Liver (tissue), 9 donors: ENCODE measurements around the gene NME8. TPM values are rescaled to one million over a fixed set of nuclear protein-coding genes. Genes with fewer than 3 reads are reported as not detected.

Source experiments
- DNase-seq: peaks from one replicate; pipeline ENCODE4 v3.0.0-alpha.2; 2017; ENCODE audit warnings: low spot score
- H3K27ac ChIP-seq, 2 donors: one replicate each; pipeline ENCODE4 v1.7.0; 2013; ENCODE audit warnings: inconsistent platforms in 2 of 2, low read length in 2 of 2, control low read depth in 1 of 2, low read depth in 1 of 2, mild to moderate bottlenecking in 1 of 2
- H3K27me3 ChIP-seq, 4 donors: one replicate each; pipeline versions ENCODE4 v1.6.1 to v1.7.0; 2013; ENCODE audit warnings: low read length in 3 of 4, inconsistent platforms in 1 of 4, mild to moderate bottlenecking in 1 of 4, moderate library complexity in 1 of 4; ENCODE audit not compliant: control insufficient read depth in 4 of 4, insufficient read depth in 4 of 4
- H3K36me3 ChIP-seq, 4 donors: one replicate each; pipeline versions ENCODE4 v1.6.1 to v1.7.0; 2013; ENCODE audit warnings: low read length in 3 of 4, mild to moderate bottlenecking in 3 of 4, low read depth in 1 of 4, moderate library complexity in 1 of 4; ENCODE audit not compliant: control insufficient read depth in 4 of 4, insufficient read depth in 3 of 4
- H3K4me1 ChIP-seq, 4 donors: one replicate each; pipeline versions ENCODE4 v1.6.1 to v1.7.0; 2013; ENCODE audit warnings: low read length in 3 of 4, mild to moderate bottlenecking in 3 of 4, moderate library complexity in 1 of 4; ENCODE audit not compliant: control insufficient read depth in 4 of 4, insufficient read depth in 4 of 4
- H3K4me3 ChIP-seq, 3 donors: one replicate each; pipeline versions ENCODE4 v1.6.1 to v1.7.0; 2013; ENCODE audit warnings: low read length in 3 of 3, control low read depth in 1 of 3, low read depth in 1 of 3, mild to moderate bottlenecking in 1 of 3
- H3K9ac ChIP-seq, 2 donors: one replicate each; pipeline ENCODE4 v1.7.0; 2013; ENCODE audit warnings: low read length in 2 of 2, mild to moderate bottlenecking in 2 of 2, moderate library complexity in 2 of 2, control low read depth in 1 of 2, low read depth in 1 of 2
- H3K9me3 ChIP-seq, 4 donors: one replicate each; pipeline versions ENCODE4 v1.6.1 to v1.7.0; 2013; ENCODE audit warnings: low read length in 3 of 4; ENCODE audit not compliant: control insufficient read depth in 4 of 4
- ATF3 ChIP-seq: IDR thresholded peaks from 2 replicates; pipeline ENCODE4 v1.6.1; 2016; ENCODE audit warnings: antibody characterized with exemption
- EGR1 ChIP-seq, 2 donors: IDR thresholded peaks; 2 replicates each; pipeline ENCODE4 v1.6.1; 2016 to 2018; ENCODE audit warnings: antibody characterized with exemption in 2 of 2, low read depth in 2 of 2
- FOXA1 ChIP-seq: IDR thresholded peaks from 2 replicates; pipeline ENCODE4 v1.6.1; 2016; ENCODE audit warnings: antibody characterized with exemption
- FOXA2 ChIP-seq: IDR thresholded peaks from 2 replicates; pipeline ENCODE4 v1.6.1; 2016; ENCODE audit warnings: antibody characterized with exemption
- GABPA ChIP-seq, 2 donors: IDR thresholded peaks in 1 of 2; conservative IDR thresholded peaks in 1 of 2; 2 replicates each; pipeline ENCODE4 v1.6.1; 2016; ENCODE audit warnings: antibody characterized with exemption in 2 of 2, mild to moderate bottlenecking in 1 of 2, moderate library complexity in 1 of 2
- HNF4A ChIP-seq, 2 donors: conservative IDR thresholded peaks; 2 replicates each; pipeline ENCODE4 v1.6.1; 2016; ENCODE audit warnings: antibody characterized with exemption in 2 of 2, mild to moderate bottlenecking in 2 of 2
- HNF4G ChIP-seq: IDR thresholded peaks from 2 replicates; pipeline ENCODE4 v1.6.1; 2016; ENCODE audit warnings: antibody characterized with exemption
- JUND ChIP-seq, 2 donors: IDR thresholded peaks; 2 replicates each; pipeline ENCODE4 v1.6.1; 2016; ENCODE audit warnings: antibody characterized with exemption in 2 of 2
- RAD21 ChIP-seq, 2 donors: IDR thresholded peaks; 2 replicates each; pipeline ENCODE4 v1.6.1; 2016; ENCODE audit warnings: antibody characterized with exemption in 2 of 2, mild to moderate bottlenecking in 2 of 2
- REST ChIP-seq: IDR thresholded peaks from 2 replicates; pipeline ENCODE4 v1.6.1; 2016; ENCODE audit warnings: antibody characterized with exemption, mild to moderate bottlenecking
- RXRA ChIP-seq, 2 donors: IDR thresholded peaks; 2 replicates each; pipeline ENCODE4 v1.6.1; 2017 to 2018; ENCODE audit warnings: antibody characterized with exemption in 2 of 2, mild to moderate bottlenecking in 1 of 2
- SP1 ChIP-seq: IDR thresholded peaks from 2 replicates; pipeline ENCODE4 v1.6.1; 2018; ENCODE audit warnings: antibody characterized with exemption, mild to moderate bottlenecking
- TAF1 ChIP-seq: conservative IDR thresholded peaks from 2 replicates; pipeline ENCODE4 v1.6.1; 2016; ENCODE audit warnings: antibody characterized with exemption, mild to moderate bottlenecking
- YY1 ChIP-seq: IDR thresholded peaks from 2 replicates; pipeline ENCODE4 v1.6.1; 2016; ENCODE audit warnings: antibody characterized with exemption, mild to moderate bottlenecking
- WGBS: extraction: QIAGEN DNeasy Blood & Tissue Kit; methylation state at CpG from one replicate; pipeline ENCODE4 v1.1.7; 2013; 5-methylcytosine and 5-hydroxymethylcytosine counted together
- polyA plus RNA-seq, 2 donors: library from polyadenylated mRNA; stranded (reverse) in 1 of 2; unstranded in 1 of 2; fragments of 200-250 nt in 1 of 2; fragments of >200 nt in 1 of 2; fragmentation: Nextera tagmentation in 1 of 2; extraction: Ambion mirVana in 1 of 2; gene quantifications; one replicate each; pipeline versions ENCODE4 v1.2.1 to v1.2.3, GENCODE V29; 2013 to 2015
- total RNA-seq, 2 donors: library from RNA; depleted of rRNA; stranded (reverse); fragments of >200 nt; gene quantifications; one replicate each; pipeline ENCODE4 v1.2.3, GENCODE V29; 2014
- TF ChIP-seq, protein P1 (sequence below): IDR thresholded peaks from 2 replicates; pipeline ENCODE4 v1.6.1; 2016; ENCODE audit warnings: antibody characterized with exemption
- TF ChIP-seq, protein P2 (sequence below): IDR thresholded peaks from 2 replicates; pipeline ENCODE4 v1.6.1; 2016; ENCODE audit warnings: antibody characterized with exemption
- TF ChIP-seq, protein P3 (sequence below): fragments of 150-350 bp; IDR thresholded peaks from 2 replicates; pipeline ENCODE4 v1.5.1; 2017; ENCODE audit warnings: improper control_type of control experiment, low read depth, low read length; ENCODE audit not compliant: missing input control
- donor health status: healthy.
- donor health status: healthy.
- donor health status: healthy.
- donor health status: healthy.
- donor health status: healthy.

NME8 gene
- total and polyA plus RNA-seq, 4 donors, result 0.08 to 0.09 TPM; not detected in 2

- H3K9me3 ChIP-seq, result peaks cover 0 to 4% (median 3%) of the 10 kb centered on the region in 4 donors
- no peaks in the 10 kb centered on the region for H3K4me1 ChIP-seq
- no peaks in the 10 kb centered on the region for H3K36me3 ChIP-seq
- 70% methylated on average over 5 of the region's 5 CpGs for WGBS
- DNase-seq, result no peak
- no peak overlapping the region for H3K27ac ChIP-seq
- H3K4me3 ChIP-seq, result no peak overlapping the region
- TF ChIP-seq EGR1 (IDR thresholded peaks at IDR 0.05; ENCODE audit: low read depth in 2 of 2) (no peak), HNF4G (no peak), FOXA1 (no peak), FOXA2 (no peak), GABPA (IDR thresholded peaks at IDR 0.05 in 1 of 2, conservative IDR thresholded peaks at IDR 0.05 in 1 of 2) (no peak), HNF4A (conservative IDR thresholded peaks at IDR 0.05) (no peak), YY1 (no peak), REST (no peak), TAF1 (no peak), RAD21 (IDR thresholded peaks at IDR 0.05) (no peak), SP1 (no peak), RXRA (IDR thresholded peaks at IDR 0.05) (no peak), ATF3 (no peak), JUND (IDR thresholded peaks at IDR 0.05) (no peak)
- TF ChIP-seq, protein P1, sequence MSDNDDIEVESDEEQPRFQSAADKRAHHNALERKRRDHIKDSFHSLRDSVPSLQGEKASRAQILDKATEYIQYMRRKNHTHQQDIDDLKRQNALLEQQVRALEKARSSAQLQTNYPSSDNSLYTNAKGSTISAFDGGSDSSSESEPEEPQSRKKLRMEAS, result no peak
- TF ChIP-seq, protein P2, sequence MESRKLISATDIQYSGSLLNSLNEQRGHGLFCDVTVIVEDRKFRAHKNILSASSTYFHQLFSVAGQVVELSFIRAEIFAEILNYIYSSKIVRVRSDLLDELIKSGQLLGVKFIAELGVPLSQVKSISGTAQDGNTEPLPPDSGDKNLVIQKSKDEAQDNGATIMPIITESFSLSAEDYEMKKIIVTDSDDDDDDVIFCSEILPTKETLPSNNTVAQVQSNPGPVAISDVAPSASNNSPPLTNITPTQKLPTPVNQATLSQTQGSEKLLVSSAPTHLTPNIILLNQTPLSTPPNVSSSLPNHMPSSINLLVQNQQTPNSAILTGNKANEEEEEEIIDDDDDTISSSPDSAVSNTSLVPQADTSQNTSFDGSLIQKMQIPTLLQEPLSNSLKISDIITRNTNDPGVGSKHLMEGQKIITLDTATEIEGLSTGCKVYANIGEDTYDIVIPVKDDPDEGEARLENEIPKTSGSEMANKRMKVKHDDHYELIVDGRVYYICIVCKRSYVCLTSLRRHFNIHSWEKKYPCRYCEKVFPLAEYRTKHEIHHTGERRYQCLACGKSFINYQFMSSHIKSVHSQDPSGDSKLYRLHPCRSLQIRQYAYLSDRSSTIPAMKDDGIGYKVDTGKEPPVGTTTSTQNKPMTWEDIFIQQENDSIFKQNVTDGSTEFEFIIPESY, result no peak
- TF ChIP-seq, protein P3, sequence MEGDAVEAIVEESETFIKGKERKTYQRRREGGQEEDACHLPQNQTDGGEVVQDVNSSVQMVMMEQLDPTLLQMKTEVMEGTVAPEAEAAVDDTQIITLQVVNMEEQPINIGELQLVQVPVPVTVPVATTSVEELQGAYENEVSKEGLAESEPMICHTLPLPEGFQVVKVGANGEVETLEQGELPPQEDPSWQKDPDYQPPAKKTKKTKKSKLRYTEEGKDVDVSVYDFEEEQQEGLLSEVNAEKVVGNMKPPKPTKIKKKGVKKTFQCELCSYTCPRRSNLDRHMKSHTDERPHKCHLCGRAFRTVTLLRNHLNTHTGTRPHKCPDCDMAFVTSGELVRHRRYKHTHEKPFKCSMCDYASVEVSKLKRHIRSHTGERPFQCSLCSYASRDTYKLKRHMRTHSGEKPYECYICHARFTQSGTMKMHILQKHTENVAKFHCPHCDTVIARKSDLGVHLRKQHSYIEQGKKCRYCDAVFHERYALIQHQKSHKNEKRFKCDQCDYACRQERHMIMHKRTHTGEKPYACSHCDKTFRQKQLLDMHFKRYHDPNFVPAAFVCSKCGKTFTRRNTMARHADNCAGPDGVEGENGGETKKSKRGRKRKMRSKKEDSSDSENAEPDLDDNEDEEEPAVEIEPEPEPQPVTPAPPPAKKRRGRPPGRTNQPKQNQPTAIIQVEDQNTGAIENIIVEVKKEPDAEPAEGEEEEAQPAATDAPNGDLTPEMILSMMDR, result no peak
- H3K27me3 ChIP-seq, result no peaks in the 10 kb centered on the region
- H3K9ac ChIP-seq, result no peak overlapping the region
Measured at GRCh38 chr7:37817996-37818720, 30.2 kb upstream of the NME8 start.
